NB4 (cell line): Measurements from ENCODE around the gene SLC35A4.

ENCODE experiments used
- DNase-seq: peaks from one replicate; pipeline ENCODE4 v3.0.0; 2010; ENCODE audit warnings: low read depth
- H3K4me3 ChIP-seq: one replicate; pipeline ENCODE4 v1.5.1; 2011; ENCODE audit warnings: mild to moderate bottlenecking, low read depth, low read length, moderate library complexity
- CTCF ChIP-seq: IDR thresholded peaks from one replicate; pipeline ENCODE4 v1.5.1; 2012; ENCODE audit warnings: low read depth, low read length
- MYC ChIP-seq: IDR thresholded peaks from 2 replicates; pipeline ENCODE4 v1.6.1; 2011; ENCODE audit warnings: low read depth, low read length
- POLR2A ChIP-seq: IDR thresholded peaks from 2 replicates; pipeline ENCODE4 v1.6.1; 2011; ENCODE audit warnings: mild to moderate bottlenecking; ENCODE audit not compliant: insufficient read length; ENCODE audit errors: extremely low read depth
- TF ChIP-seq, protein P1 (sequence below): IDR thresholded peaks from 2 replicates; pipeline ENCODE4 v1.6.1; 2011; ENCODE audit warnings: low read depth, low read length

Gene SLC35A4

GRCh38 chr5:140557136-140557805 is 7.4 kb upstream of the SLC35A4 start, which contains the start of gene SRA1:
TSS of gene SRA1 (minus strand) at chr5:140557473. CDS start at chr5:140557452, 21 bp downstream.
- peak; percentile 72 for TF ChIP-seq POLR2A
- TF ChIP-seq CTCF = no peak
- TF ChIP-seq MYC = peak; percentile 56
- TF ChIP-seq, protein P1, sequence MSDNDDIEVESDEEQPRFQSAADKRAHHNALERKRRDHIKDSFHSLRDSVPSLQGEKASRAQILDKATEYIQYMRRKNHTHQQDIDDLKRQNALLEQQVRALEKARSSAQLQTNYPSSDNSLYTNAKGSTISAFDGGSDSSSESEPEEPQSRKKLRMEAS = peak; percentile 53; the same call in 1 of the 2 replicates
- peak within 1 kb of the TSS; percentile 91 for H3K4me3 ChIP-seq

DNA sequence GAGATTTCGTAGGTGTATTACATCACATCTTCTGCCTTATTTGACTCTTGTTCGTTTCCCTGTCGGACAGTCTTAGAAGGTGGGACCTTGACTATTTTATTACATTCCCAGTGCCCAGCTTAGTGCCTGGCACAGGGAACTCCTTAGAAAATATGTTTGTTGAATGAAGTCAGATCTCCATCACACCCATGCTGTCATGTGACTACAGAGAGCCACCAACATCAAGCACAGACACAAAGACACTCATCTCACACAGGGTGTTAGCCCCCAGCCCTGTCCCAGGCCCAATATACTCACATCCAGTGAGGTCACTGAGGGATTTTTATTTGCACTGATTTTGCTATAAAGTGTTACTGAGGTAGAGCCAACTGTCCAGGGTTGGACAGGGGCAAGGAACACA is 6.7 kb upstream of the SLC35A4 start:
- TF ChIP-seq CTCF = no peak
- TF ChIP-seq POLR2A = no peak
- TF ChIP-seq MYC = no peak
- TF ChIP-seq, protein P1 = no peak
- no peak for DNase-seq
- peak overlapping the region; percentile 48 for H3K4me3 ChIP-seq

More at GRCh38 chr5:140557136-140557805, 7.4 kb upstream of the SLC35A4 start, which contains the start of gene SRA1:
- peak; percentile 92 for DNase-seq

- H3K4me3 ChIP-seq = no peak overlapping the region
- TF ChIP-seq MYC = no peak
- no peak for TF ChIP-seq POLR2A
- TF ChIP-seq, protein P1 = no peak
- TF ChIP-seq CTCF = no peak
- no peak for DNase-seq
These were observed 6.1 kb upstream of the SLC35A4 start for GRCh38 chr5:140558542-140558941.

DNA sequence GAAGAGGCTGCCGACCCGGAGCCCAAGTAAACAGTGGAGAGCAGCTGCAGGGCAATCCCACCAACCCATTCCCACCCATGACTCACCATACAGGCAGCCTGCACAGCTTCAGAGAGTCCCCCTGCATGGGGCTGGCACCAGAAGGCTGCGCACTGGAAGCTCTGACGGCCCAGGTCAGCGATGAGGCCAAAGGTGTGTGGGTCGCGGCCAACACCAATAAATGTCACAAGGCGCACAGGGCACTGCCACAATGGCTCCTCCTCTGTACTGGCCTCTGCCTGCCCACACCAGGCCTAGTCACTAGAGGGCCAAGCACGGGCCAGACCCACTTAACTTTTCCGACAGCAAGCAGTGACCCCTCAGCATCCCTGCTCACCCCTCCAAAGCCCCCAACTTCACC is 4.4 kb upstream of the SLC35A4 start:
- no peak overlapping the region for H3K4me3 ChIP-seq
- TF ChIP-seq MYC (no peak), CTCF (no peak), POLR2A (no peak)
- TF ChIP-seq, protein P1 = no peak
- no peak for DNase-seq

DNA sequence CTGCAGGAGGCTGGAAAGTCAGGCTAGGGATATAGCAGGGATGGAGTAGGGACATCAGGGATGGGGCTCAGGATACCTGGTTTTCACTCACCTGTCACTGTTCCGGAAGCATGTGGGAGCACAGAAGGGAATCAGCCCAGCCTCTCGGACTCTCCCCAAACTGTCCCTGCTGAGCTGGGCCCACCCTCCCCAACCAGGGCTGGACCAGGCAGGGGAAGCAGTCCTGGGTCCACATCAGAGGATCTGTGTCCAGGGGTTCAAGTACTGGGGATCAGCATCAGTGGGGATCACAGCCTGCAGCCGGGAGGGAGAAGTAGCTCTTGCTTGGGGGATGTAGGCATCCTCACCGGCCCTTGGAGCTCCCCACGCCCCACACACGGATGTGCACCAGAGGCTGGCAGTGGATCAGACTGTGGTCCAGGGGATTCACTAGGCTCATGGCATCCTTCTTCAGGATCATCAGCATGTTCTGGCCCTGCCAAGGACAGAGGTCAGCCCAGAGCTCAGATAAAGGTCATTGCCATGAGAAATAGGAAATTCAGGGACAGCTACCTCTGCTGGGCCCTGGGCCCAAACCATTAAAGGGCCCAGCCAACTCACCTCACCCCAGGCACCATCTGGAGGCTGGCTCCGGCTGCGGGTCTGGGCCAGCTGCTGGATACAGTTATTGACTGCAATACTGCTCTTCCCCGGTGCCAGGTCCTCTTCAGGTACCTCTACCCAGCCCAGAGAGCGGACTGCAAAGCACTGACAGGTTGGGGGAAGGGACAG is 2.7 kb upstream of the SLC35A4 start:
- DNase-seq = no peak
- TF ChIP-seq POLR2A (no peak), MYC (no peak), CTCF (no peak)
- TF ChIP-seq, protein P1 = no peak

More for the DNA sequence above, 2.7 kb upstream of the SLC35A4 start:
- H3K4me3 ChIP-seq = no peak overlapping the region
